Tracheal epithelial cell (primary cell): ENCODE measurements around the gene LIMCH1. TPM values are rescaled to one million over a fixed set of nuclear protein-coding genes. Genes with fewer than 3 reads are reported as not detected.

Experiments
- total RNA-seq: library from RNA; depleted of rRNA; stranded (reverse); fragments of >200 nt; gene quantifications from 2 replicates; pipeline ENCODE4 v1.2.1, GENCODE V29; 2014

Gene LIMCH1, protein sequence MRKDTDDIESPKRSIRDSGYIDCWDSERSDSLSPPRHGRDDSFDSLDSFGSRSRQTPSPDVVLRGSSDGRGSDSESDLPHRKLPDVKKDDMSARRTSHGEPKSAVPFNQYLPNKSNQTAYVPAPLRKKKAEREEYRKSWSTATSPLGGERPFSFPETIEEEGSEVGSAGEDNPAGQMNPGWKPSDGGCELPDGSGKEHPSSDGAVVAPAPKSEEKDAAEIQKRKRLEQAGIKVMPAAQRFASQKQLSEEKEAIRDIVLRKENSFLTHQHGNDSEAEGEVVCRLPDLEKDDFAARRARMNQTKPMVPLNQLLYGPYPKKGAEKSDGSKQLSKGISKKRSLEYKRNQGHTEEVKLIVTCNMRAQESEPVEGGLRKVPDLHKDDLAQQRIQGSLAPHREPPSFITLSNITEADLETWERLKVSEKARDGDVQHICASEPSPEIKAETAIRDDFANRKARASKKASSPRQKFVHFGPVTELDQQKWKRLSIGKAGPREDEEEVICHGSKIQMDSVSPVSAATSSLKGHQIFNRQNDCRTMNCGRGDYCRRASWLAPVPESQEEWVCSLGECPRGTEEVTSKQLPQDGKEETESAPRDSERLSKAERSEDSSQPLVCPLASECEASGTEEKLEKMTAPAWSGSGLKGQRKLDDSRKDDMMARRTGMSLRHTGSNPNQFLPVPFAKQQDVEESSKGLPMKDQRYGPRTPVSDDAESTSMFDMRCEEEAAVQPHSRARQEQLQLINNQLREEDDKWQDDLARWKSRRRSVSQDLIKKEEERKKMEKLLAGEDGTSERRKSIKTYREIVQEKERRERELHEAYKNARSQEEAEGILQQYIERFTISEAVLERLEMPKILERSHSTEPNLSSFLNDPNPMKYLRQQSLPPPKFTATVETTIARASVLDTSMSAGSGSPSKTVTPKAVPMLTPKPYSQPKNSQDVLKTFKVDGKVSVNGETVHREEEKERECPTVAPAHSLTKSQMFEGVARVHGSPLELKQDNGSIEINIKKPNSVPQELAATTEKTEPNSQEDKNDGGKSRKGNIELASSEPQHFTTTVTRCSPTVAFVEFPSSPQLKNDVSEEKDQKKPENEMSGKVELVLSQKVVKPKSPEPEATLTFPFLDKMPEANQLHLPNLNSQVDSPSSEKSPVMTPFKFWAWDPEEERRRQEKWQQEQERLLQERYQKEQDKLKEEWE (N-terminal part only)
- 3.9 and 4.7 TPM in 2 replicates for total RNA-seq

DNA sequence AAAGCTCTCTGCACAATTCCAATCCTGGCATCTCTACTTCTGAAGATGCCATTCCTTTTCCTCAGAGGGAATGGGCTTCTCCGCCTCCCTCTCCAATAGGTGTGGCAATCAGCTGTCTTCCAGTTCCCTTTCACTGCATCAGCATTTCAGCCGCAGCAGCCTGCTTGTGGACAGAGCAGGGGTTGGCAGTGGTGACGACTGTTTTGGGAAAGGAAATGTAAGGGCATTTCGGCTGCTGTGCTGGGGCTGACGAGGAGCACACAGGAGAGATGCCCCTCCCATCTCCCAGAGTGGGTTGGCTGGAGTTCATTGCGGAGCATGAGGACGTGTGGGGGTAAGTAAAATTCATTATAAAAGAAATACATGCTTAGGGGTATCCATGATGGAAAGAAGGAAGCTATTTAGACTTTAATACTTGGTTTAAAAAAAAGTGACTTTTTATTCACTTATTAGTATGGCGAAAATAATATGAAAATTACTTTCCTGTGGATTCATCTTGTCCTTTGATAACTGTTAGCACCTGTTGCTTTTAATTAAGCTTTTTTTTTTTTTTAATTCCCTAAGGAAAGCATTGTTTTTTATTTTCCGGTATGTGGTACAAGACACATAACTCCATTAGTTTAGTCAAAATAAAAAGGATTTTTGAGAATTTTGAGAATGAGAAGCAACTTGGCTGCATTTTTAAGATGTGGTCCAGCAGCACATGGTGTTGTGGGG is at the start of gene LIMCH1:
TSS of gene LIMCH1 (plus strand) at position 141 of the 717 bp plus-strand sequence. CDS start 67,839 bp downstream, outside the sequence.

DNA sequence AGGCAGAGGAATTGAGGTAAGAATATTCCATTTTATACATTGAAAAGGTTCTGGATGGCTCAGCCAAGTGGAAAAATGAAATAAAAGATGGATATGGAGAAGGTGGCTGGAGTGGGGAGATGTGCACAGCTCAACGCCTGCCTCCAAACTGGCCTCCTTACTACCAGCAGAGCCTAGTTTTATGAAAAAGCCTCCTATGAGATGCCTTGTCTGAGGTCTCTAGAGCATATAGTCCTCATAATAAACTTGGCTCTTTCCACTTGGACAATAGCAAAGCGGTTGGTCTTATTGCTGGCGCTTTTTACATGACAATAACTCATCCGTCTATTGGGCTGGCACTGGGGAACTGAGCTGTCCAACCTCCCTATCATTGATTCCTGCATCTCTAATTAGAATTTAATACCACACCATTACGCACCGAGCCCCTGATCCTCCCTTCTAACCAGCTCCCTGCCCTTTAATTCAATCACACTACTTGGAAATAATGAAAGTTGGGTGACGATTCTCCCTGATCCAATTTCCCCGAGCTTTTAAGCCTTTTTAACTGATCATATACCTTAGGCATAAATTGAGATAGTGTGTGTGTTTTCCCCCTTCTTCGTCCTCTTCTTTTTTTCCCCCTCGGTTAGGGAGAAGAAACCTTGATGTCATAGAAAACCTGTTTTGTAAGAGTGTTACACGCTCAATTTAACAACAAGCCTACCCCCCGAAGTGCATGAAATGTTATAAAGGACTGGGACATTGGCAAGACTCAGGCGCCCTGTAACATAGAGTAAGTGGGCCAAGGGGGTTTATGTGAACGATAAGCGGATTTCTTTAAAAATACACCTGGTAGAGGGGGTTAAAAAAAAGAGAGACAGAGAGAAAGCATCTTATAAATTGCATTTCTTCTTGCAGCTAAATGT is 210.9 kb downstream of the LIMCH1 start, which contains the start of gene PHOX2B:
TSS of gene PHOX2B (minus strand) at position 155 of the 905 bp plus-strand sequence. CDS start at position 40, 115 bp downstream.

Other genes starting within 250 kb of the LIMCH1 start
- not detected in 2 replicates for gene PHOX2B, start 210.6 kb downstream of the LIMCH1 start, total RNA-seq